ENCODE data around the gene MYCBP2.

The MYCBP2 gene

DNA sequence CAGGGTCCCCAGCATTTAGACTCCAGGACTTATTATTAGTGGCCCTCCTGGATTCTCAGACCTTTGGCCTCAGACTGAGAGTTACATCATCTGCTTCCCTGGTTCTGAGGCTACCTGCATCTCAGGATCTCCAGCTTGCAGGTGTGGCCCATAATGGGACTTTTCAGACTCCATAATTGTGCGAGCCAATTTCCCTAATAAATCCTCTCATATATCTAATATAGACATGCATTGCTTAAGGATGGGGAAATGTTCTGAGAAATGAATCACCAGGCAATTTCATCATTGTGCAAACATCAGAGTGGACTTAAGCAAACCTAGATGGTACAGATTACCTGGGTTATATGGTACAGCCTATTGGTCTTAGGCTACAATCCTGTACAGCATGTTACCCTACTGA is 183.5 kb downstream of the MYCBP2 start:
- in situ Hi-C loops (cut with HindIII; ENCODE audit: low pct_unique_long_range_greater_than_20kb, low sequenced_read_pairs), result no loop called here
- peak; percentile 1 to 84 for DNase-seq (ENCODE audit: low read depth in 1 of 2, low spot score in 1 of 2)
- TF ChIP-seq JUND (IDR thresholded peaks at IDR 0.05; ENCODE audit: low read depth), result peak; percentile 81

DNA sequence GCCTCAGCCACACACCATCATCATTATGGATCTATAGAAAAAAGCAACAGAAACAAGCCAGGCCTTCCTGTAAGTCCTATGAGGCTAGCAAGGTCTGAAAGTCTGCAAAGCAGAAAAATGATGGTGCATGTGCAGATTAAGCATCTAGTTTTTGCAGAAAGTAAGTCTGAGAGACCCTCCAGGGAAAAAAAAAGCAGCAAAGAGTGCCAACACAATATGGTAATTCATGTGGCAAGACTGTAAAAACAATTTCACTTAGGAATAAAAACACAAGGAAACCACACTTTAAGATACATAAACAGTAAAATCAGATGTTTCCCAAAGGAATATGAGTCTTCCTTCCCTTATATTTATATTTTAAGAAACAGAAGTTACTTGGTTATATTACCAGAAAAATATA is 187.6 kb downstream of the MYCBP2 start:
- in situ Hi-C loops (cut with HindIII; ENCODE audit: low pct_unique_long_range_greater_than_20kb, low sequenced_read_pairs), result no loop called here
- no peak for DNase-seq (ENCODE audit: low read depth in 1 of 2, low spot score in 1 of 2)
- TF ChIP-seq JUND (IDR thresholded peaks at IDR 0.05; ENCODE audit: low read depth), result no peak

DNA sequence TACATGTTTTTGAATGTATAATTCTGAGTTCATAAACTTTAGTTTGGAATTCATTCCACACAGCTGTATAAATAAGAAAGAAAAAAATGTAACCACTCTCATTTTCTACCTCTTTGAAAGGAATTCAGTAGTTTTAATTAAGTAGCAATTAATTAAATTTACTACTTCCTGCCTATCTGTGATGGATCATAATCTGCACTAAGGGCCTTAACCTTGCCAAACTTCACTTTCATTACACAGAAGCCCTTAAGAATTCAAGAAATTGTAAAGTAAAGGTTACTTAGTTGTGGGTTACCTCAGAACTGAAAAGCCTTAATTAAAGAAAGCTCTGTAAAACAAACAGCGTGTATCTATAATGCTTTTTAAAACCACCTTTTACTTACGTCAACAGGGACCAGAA is 188.1 kb downstream of the MYCBP2 start:
- in situ Hi-C loops (cut with HindIII; ENCODE audit: low pct_unique_long_range_greater_than_20kb, low sequenced_read_pairs), result no loop called here
- DNase-seq (ENCODE audit: low read depth in 1 of 2, low spot score in 1 of 2), result no peak
- TF ChIP-seq JUND (IDR thresholded peaks at IDR 0.05; ENCODE audit: low read depth), result no peak

DNA sequence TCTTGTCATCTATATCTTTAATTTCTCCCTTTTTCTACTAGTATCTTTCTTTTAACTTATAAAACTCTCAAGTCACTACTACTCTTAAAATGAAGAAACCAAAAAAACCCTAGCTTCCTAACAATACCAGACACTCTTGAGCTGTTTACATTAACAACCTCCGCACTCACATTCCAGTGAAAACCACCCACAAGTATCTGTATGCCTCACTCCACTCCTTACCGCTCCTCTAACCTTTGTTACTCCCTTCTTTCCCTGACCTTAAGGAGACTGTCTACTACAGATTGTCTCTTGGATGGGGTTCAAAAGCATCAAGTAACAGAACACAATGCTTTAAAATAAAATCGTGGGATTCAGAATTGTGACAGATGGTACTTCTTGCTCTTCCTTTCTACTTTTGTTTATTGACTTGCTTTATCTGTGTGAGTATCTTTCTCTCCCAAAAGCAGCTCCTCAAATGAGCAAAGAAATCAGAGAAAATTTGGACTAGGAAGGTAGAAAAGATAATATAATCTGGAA is 189.9 kb downstream of the MYCBP2 start:
- in situ Hi-C loops (cut with HindIII; ENCODE audit: low pct_unique_long_range_greater_than_20kb, low sequenced_read_pairs), result no loop called here
- TF ChIP-seq JUND (IDR thresholded peaks at IDR 0.05; ENCODE audit: low read depth), result no peak
- DNase-seq (ENCODE audit: low read depth in 1 of 2, low spot score in 1 of 2), result no peak

DNA sequence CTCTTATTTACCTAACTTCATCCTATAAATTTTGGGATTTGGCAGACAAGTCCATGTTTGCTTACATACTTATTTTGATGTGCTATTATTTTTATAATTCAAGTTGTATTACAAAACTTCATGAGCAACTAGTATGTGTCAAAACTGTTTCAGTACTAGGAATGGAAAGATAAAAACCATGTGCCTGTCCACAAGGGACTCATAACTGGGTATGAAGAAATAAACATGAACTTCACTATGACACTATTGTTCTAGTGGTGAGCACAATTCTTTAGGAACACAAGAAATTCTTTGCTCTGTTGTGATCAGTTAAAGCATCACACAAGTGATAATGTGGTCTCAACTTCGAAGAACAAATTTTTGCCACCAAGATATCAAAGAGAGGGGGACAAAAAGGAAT is 202.5 kb downstream of the MYCBP2 start:
- TF ChIP-seq JUND (IDR thresholded peaks at IDR 0.05; ENCODE audit: low read depth), result no peak
- in situ Hi-C loops (cut with HindIII; ENCODE audit: low pct_unique_long_range_greater_than_20kb, low sequenced_read_pairs), result no loop called here
- DNase-seq (ENCODE audit: low read depth in 1 of 2, low spot score in 1 of 2), result no peak

DNA sequence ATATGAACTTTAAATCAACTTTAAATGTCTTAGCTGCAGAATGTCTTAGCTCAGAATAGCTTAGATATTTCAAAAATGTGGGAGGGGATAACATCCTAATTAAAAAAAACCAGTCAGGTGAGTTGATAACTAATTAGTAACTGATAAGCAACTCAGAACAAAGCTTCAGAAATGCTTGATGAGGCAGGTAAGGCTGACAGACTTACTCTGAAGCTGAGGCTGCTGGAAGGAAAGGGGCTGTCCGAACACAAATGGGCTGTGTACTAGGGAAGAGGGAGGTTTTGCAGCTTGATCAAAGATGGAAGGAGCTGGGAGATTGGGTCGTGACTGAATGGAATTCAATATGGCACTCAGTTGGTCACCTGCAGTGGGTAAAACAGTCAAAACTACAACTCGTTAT is 208.8 kb downstream of the MYCBP2 start:
- DNase-seq (ENCODE audit: low read depth in 1 of 2, low spot score in 1 of 2), result no peak
- in situ Hi-C loops (cut with HindIII; ENCODE audit: low pct_unique_long_range_greater_than_20kb, low sequenced_read_pairs), result no loop called here
- TF ChIP-seq JUND (IDR thresholded peaks at IDR 0.05; ENCODE audit: low read depth), result no peak

DNA sequence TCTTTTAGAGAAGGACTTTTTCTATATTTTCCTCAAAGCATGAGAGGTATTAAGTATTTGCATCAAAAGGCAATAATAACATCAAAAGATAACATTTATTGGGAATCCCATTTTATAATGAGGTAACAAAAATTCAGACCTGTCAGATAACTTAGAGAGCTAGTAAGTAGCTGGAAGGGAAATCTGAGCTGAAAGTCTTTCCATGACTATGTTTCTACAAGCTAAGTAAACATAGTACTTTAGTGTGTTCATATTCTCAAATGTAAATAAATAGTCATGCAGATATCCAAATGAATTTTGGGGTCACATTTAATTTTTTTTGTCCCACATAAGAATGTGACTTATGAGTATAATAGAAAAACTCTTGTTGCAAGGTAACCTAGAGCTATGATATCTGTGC is 212.6 kb downstream of the MYCBP2 start:
- no peak for TF ChIP-seq JUND (IDR thresholded peaks at IDR 0.05; ENCODE audit: low read depth)
- in situ Hi-C loops (cut with HindIII; ENCODE audit: low pct_unique_long_range_greater_than_20kb, low sequenced_read_pairs), result no loop called here
- DNase-seq (ENCODE audit: low read depth in 1 of 2, low spot score in 1 of 2), result no peak

DNA sequence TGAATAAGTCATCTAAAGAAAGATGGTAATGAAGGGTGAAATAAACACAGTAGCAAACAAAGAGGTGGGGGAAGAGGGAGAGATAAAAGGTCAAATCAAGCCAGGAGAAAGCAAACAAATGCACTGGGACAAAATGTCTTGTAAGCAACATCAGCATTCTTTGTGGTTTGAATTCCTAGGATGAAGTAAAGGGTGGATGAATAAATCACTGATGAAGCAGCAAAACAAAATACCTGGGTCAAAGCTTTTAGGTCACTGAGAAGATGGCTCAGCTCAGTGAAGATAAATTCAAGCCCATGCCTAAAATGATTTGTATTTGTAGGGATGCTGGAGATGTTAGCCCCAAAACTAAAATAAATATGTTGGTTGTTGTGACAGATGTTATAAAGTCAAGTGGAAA is 213.4 kb downstream of the MYCBP2 start:
- in situ Hi-C loops (cut with HindIII; ENCODE audit: low pct_unique_long_range_greater_than_20kb, low sequenced_read_pairs), result no loop called here
- no peak for DNase-seq (ENCODE audit: low read depth in 1 of 2, low spot score in 1 of 2)
- TF ChIP-seq JUND (IDR thresholded peaks at IDR 0.05; ENCODE audit: low read depth), result no peak

DNA sequence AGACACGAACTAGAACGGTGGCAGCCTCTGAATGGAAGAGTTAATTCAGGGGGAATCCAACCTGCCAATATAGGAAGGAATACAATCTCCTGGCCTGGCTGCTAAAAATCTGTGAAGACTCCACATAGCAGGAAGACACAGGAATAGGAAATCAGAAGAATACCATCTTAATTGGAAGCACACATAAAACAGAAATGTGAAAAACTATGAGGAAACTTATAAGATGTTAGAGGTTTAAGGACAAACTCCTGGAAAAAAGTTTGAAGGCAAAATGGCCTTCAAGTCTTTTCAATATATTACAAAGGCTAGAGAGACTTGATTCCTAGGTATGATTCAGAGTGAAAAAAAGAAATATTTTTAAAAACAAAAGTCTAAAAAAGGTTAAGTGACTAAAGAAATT is 221.8 kb downstream of the MYCBP2 start:
- in situ Hi-C loops (cut with HindIII; ENCODE audit: low pct_unique_long_range_greater_than_20kb, low sequenced_read_pairs), result no loop called here
- TF ChIP-seq JUND (IDR thresholded peaks at IDR 0.05; ENCODE audit: low read depth), result no peak
- DNase-seq (ENCODE audit: low read depth in 1 of 2, low spot score in 1 of 2), result no peak

DNA sequence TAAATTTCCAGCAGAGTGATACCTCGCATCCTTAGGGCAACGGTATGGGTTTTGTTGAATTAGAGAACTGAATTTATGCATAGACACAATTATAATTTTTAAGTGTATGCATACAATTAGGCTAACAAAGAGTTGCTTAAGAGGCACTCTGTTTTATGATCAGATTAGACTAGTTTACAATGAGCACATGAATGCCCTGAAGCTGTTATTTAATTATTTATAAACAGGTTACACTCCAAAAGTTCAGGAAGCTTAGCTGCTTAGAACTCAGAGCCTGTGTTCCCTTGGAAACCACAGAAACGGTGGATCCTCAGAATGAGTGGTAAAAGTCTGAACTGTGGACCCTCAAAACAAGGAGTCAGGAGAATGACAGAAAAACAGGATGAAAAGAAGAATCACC is 227.5 kb downstream of the MYCBP2 start:
- DNase-seq (ENCODE audit: low read depth in 1 of 2, low spot score in 1 of 2), result peak in 1 of 2 experiments; percentile 20
- TF ChIP-seq JUND (IDR thresholded peaks at IDR 0.05; ENCODE audit: low read depth), result no peak
- in situ Hi-C loops (cut with HindIII; ENCODE audit: low pct_unique_long_range_greater_than_20kb, low sequenced_read_pairs), result no loop called here

DNA sequence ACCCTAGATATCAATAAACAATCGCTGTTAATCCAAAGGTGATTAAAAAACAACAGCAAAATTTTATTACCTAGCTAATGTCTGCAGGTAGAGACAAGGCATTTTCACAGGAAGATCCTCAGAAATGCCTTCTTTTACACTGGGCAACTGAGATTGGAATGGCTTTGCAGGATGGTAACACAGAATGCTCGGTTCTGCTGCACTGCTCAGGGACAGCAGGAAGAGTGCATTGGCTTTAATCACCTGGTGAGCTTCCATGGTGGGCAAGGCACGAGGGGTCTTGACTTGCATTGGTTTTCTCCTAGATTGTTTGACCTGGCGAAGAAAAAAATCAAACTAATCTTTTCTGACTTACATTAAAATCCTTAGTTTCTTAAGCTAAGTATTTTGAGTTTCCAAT is 231.6 kb downstream of the MYCBP2 start:
- no peak for TF ChIP-seq JUND (IDR thresholded peaks at IDR 0.05; ENCODE audit: low read depth)
- in situ Hi-C loops (cut with HindIII; ENCODE audit: low pct_unique_long_range_greater_than_20kb, low sequenced_read_pairs), result no loop called here
- no peak for DNase-seq (ENCODE audit: low read depth in 1 of 2, low spot score in 1 of 2)

DNA sequence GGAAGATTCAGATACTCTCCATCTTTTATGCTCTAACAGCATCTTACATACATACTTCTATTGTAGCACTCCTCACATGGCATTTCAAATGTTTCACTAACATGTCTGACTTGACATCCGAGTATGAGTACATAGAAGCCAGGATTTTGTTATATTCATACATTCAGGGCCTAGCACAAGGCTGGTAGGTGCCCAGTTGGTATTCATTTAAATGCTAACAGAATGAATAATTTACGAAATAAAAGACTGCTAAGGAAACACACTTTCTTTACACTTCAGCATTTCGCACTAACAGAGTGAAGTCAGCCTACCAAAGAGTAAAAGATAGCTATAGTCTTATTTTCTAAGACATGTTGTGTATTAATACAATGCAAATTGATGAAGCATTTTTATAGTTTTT is 232.1 kb downstream of the MYCBP2 start:
- in situ Hi-C loops (cut with HindIII; ENCODE audit: low pct_unique_long_range_greater_than_20kb, low sequenced_read_pairs), result no loop called here
- no peak for TF ChIP-seq JUND (IDR thresholded peaks at IDR 0.05; ENCODE audit: low read depth)
- DNase-seq (ENCODE audit: low read depth in 1 of 2, low spot score in 1 of 2), result no peak

DNA sequence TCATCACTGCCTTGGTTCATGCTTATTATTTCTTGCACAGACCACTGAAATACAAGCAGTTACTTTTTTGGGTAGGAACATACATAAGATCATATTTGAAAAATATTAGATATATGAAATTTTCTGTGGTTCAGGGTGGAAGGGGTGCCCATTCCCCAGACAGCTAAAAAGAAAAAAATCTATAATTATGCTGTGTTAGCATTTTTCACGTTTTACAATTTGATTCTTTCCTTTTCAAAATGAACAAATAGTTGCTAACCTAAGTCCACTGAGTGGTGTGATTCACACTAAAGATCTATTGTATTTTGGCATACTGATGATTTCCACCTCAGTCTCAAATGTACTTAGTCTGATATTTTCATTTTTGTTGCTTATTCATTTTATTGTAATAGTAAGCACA is 233.2 kb downstream of the MYCBP2 start:
- in situ Hi-C loops (cut with HindIII; ENCODE audit: low pct_unique_long_range_greater_than_20kb, low sequenced_read_pairs), result no loop called here
- no peak for DNase-seq (ENCODE audit: low read depth in 1 of 2, low spot score in 1 of 2)
- no peak for TF ChIP-seq JUND (IDR thresholded peaks at IDR 0.05; ENCODE audit: low read depth)

DNA sequence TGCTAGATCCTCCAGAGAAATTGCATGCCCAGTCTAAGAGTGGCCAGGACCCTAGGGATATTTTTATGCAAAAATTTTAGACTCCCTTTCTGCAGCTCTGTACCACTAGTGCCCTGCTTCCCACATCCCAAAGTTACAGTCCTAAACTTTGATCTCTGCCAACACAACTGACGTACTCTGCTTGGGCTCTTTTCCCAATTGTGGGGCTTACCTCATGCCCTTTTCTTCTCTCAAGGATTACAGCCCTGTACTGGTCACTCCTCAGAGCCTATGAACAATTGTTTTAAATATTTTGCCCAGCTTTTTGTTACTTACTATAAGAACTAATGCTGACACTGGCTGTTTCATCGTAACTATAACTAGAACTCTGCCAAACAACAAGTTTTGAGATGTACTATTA is 242.1 kb downstream of the MYCBP2 start:
- DNase-seq (ENCODE audit: low read depth in 1 of 2, low spot score in 1 of 2), result no peak
- TF ChIP-seq JUND (IDR thresholded peaks at IDR 0.05; ENCODE audit: low read depth), result no peak
- in situ Hi-C loops (cut with HindIII; ENCODE audit: low pct_unique_long_range_greater_than_20kb, low sequenced_read_pairs), result no loop called here
